ENCODE results near the gene TMEM26.

TMEM26 gene

GRCh38 chr10:61458031-61458430, 4.8 kb upstream of the TMEM26 start:
- no peak for DNase-seq

- DNase-seq: no peak
Observed at GRCh38 chr10:61456095-61456789, 3.1 kb upstream of the TMEM26 start.

GRCh38 chr10:61455656-61456055, 2.5 kb upstream of the TMEM26 start:
- no peak for DNase-seq

GRCh38 chr10:61454541-61454940, 1.4 kb upstream of the TMEM26 start:
- no peak for DNase-seq

GRCh38 chr10:61452151-61452651, 980 bp downstream of the TMEM26 start:
- DNase-seq: peak; percentile 32

GRCh38 chr10:61451357-61451756, 1.8 kb downstream of the TMEM26 start:
- DNase-seq: no peak

GRCh38 chr10:61448841-61449600, 4.2 kb downstream of the TMEM26 start:
- DNase-seq: no peak

GRCh38 chr10:61448091-61448490, 5.1 kb downstream of the TMEM26 start:
- DNase-seq: no peak

GRCh38 chr10:61439058-61439609, 14.0 kb downstream of the TMEM26 start:
- no peak for DNase-seq

GRCh38 chr10:61438141-61438988, 14.8 kb downstream of the TMEM26 start:
- peak; percentile 44 for DNase-seq

GRCh38 chr10:61423178-61423577, 30.0 kb downstream of the TMEM26 start:
- no peak for DNase-seq

GRCh38 chr10:61417661-61418060, 35.5 kb downstream of the TMEM26 start:
- no peak for DNase-seq

GRCh38 chr10:61415824-61416223, 37.4 kb downstream of the TMEM26 start:
- no peak for DNase-seq

GRCh38 chr10:61411706-61412105, 41.5 kb downstream of the TMEM26 start:
- DNase-seq: no peak

- no peak for DNase-seq
Observed at GRCh38 chr10:61410353-61411070, 42.7 kb downstream of the TMEM26 start.

GRCh38 chr10:61409157-61409556, 44.0 kb downstream of the TMEM26 start:
- no peak for DNase-seq

GRCh38 chr10:61408105-61408504, 45.1 kb downstream of the TMEM26 start:
- DNase-seq: no peak

- DNase-seq: no peak
Observed at GRCh38 chr10:61406736-61407135, 46.4 kb downstream of the TMEM26 start.

GRCh38 chr10:61406242-61406641, 46.9 kb downstream of the TMEM26 start:
- no peak for DNase-seq

- peak; percentile 45 for DNase-seq
Observed at GRCh38 chr10:61404751-61405150, 48.4 kb downstream of the TMEM26 start.

GRCh38 chr10:61400524-61400923, 52.7 kb downstream of the TMEM26 start:
- no peak for DNase-seq

GRCh38 chr10:61399406-61399805, 53.8 kb downstream of the TMEM26 start:
- DNase-seq: no peak

Measured in hematopoietic multipotent progenitor cell treated with erythropoietin and hydrocortisone succinate and interleukin-3 and kit ligand, for 4 days (in vitro differentiated cells).